CD8-positive, alpha-beta memory T cell (primary cell): ENCODE measurements around the gene CFAP221. TPM values are rescaled to one million over a fixed set of nuclear protein-coding genes. Genes with fewer than 3 reads are reported as not detected.

Source experiments
- polyA plus RNA-seq: library from polyadenylated mRNA; unstranded; fragments of 300-500 nt; fragmentation: Illumina TruSeq; gene quantifications from one replicate; pipeline ENCODE4 v1.2.3, GENCODE V29; 2021
- total RNA-seq, 2 experiments: library from RNA; stranded (reverse); gene quantifications; one replicate each; pipeline ENCODE4 v1.2.3, GENCODE V29; 2021

CFAP221 gene
- total and polyA plus RNA-seq, 3 experiments from 2014 or later = not detected

Other genes with a start within 250 kb of the CFAP221 start
- 10 to 100 TPM; 19.6 to 24.7 TPM for gene C2orf76, start 177.6 kb upstream of the CFAP221 start, total RNA-seq
- 16.5 TPM for gene C2orf76, start 177.6 kb upstream of the CFAP221 start, polyA plus RNA-seq
- gene DBI, start 177.5 kb upstream of the CFAP221 start, total RNA-seq = 100 to 1,000 TPM; 166 to 186 TPM
- 372 TPM for gene DBI, start 177.5 kb upstream of the CFAP221 start, polyA plus RNA-seq
- gene TMEM37, start 112.6 kb upstream of the CFAP221 start, total RNA-seq = not detected
- gene TMEM37, start 112.6 kb upstream of the CFAP221 start, polyA plus RNA-seq = not detected
- not detected for gene SCTR, start 20.0 kb upstream of the CFAP221 start, total RNA-seq
- not detected for gene SCTR, start 20.0 kb upstream of the CFAP221 start, polyA plus RNA-seq
- gene TMEM177, start 134.8 kb downstream of the CFAP221 start, total RNA-seq = 10 to 100 TPM; 16.1 to 17.1 TPM
- gene TMEM177, start 134.8 kb downstream of the CFAP221 start, polyA plus RNA-seq = 9.8 TPM
- 10 to 100 TPM; 29.0 to 34.2 TPM for gene PTPN4, start 215.5 kb downstream of the CFAP221 start, total RNA-seq
- gene PTPN4, start 215.5 kb downstream of the CFAP221 start, polyA plus RNA-seq = 161 TPM